Hepatocyte (in vitro differentiated cells): ENCODE results near the gene FAM241A. TPM values are rescaled to one million over a fixed set of nuclear protein-coding genes. Genes with fewer than 3 reads are reported as not detected.
"Not testable (repeated sequence)": the region's sequence is repeated elsewhere in the genome, so short reads cannot be mapped to it uniquely, and the experiment has no call there.

ENCODE experiments used
- DNase-seq: peaks from one replicate; pipeline ENCODE4 v3.0.0-alpha.2; 2016; ENCODE audit warnings: low spot score
- H2AFZ ChIP-seq: fragments of 200-600 bp; sonication (generic); 2 replicates; pipeline ENCODE4 v1.6.0; 2016; ENCODE audit warnings: antibody characterized with exemption, mild to moderate bottlenecking
- H3K27ac ChIP-seq: fragments of 200-600 bp; sonication (generic); 2 replicates; pipeline ENCODE4 v1.5.1; 2016; ENCODE audit warnings: mild to moderate bottlenecking
- H3K27me3 ChIP-seq: fragments of 200-600 bp; sonication (generic); 2 replicates; pipeline ENCODE4 v1.6.1; 2016
- H3K36me3 ChIP-seq: fragments of 200-600 bp; sonication (generic); replicated peaks from 2 replicates; pipeline ENCODE4 v1.5.1; 2016; ENCODE audit warnings: low read depth; ENCODE audit not compliant: insufficient read depth
- H3K4me1 ChIP-seq: fragments of 200-600 bp; sonication (generic); 2 replicates; pipeline ENCODE4 v1.5.1; 2016; ENCODE audit warnings: mild to moderate bottlenecking, moderate library complexity; ENCODE audit not compliant: insufficient read depth
- H3K4me2 ChIP-seq: fragments of 200-600 bp; sonication (generic); 2 replicates; pipeline ENCODE4 v1.6.0; 2016
- H3K4me3 ChIP-seq: fragments of 200-600 bp; sonication (generic); 2 replicates; pipeline ENCODE4 v1.5.1; 2016; ENCODE audit warnings: mild to moderate bottlenecking
- H3K79me2 ChIP-seq: fragments of 200-600 bp; sonication (generic); 2 replicates; pipeline ENCODE4 v1.6.0; 2017; ENCODE audit warnings: mild to moderate bottlenecking
- H3K9me2 ChIP-seq: fragments of 200-600 bp; sonication (generic); replicated peaks from 2 replicates; pipeline ENCODE4 v1.6.0; 2017; ENCODE audit warnings: mild to moderate bottlenecking; ENCODE audit not compliant: insufficient read depth
- H3K9me3 ChIP-seq: fragments of 200-600 bp; sonication (generic); 2 replicates; pipeline ENCODE4 v1.5.1; 2016; ENCODE audit warnings: low read depth, mild to moderate bottlenecking
- H4K20me1 ChIP-seq: fragments of 200-600 bp; sonication (generic); 2 replicates; pipeline ENCODE4 v1.6.0; 2016; ENCODE audit warnings: mild to moderate bottlenecking; ENCODE audit not compliant: insufficient read depth, poor library complexity, severe bottlenecking
- EZH2 ChIP-seq: fragments of 200-600 bp; sonication (generic); IDR thresholded peaks from 2 replicates; pipeline ENCODE4 v1.6.1; 2016; ENCODE audit warnings: antibody characterized with exemption, mild to moderate bottlenecking, borderline replicate concordance
- EZH2phosphoT487 ChIP-seq: fragments of 200-600 bp; sonication (generic); IDR thresholded peaks from one replicate; pipeline ENCODE4 v1.6.1; 2018; ENCODE audit warnings: antibody characterized with exemption, mild to moderate bottlenecking, low read depth, moderate library complexity; ENCODE audit not compliant: unreplicated experiment, severe bottlenecking
- WGBS: methylation state at CpG from one replicate; pipeline ENCODE4 v1.1.6; 2016; ENCODE audit warnings: low lambda C conversion rate; ENCODE audit errors: missing lambda C conversion rate; 5-methylcytosine and 5-hydroxymethylcytosine counted together
- polyA plus RNA-seq: library from polyadenylated mRNA; unstranded; fragments of >200 nt; fragmentation: Nextera tagmentation; extraction: Ambion mirVana; gene quantifications from 2 replicates; pipeline ENCODE4 v1.2.1, GENCODE V29; 2016
- total RNA-seq: library from RNA; depleted of rRNA; stranded (reverse); fragments of >200 nt; gene quantifications from 2 replicates; pipeline ENCODE4 v1.2.3, GENCODE V29; 2014
- TF ChIP-seq, protein P1 (sequence below): fragments of 200-600 bp; sonication (generic); IDR thresholded peaks from 2 replicates; pipeline ENCODE4 v1.5.1; 2016; ENCODE audit warnings: antibody characterized with exemption, mild to moderate bottlenecking; ENCODE audit not compliant: poor library complexity

The FAM241A gene
- total and polyA plus RNA-seq, 2 experiments from 2014 or later: 2.3 to 3.2 TPM

- no peaks in the 10 kb centered on the region for H3K9me2 ChIP-seq
- H3K36me3 ChIP-seq: no peaks in the 10 kb centered on the region
- H2AFZ ChIP-seq: no peak overlapping the region
- 86% methylated on average over 1 of the region's 1 CpG for WGBS
- H3K27ac ChIP-seq: no peak overlapping the region
- no peaks in the 10 kb centered on the region for H3K79me2 ChIP-seq
- H3K4me3 ChIP-seq: no peak overlapping the region
- H3K4me1 ChIP-seq: peaks cover 23% of the 10 kb centered on the region
- no peaks in the 10 kb centered on the region for H4K20me1 ChIP-seq
- H3K4me2 ChIP-seq: no peak overlapping the region
- TF ChIP-seq, protein P1, sequence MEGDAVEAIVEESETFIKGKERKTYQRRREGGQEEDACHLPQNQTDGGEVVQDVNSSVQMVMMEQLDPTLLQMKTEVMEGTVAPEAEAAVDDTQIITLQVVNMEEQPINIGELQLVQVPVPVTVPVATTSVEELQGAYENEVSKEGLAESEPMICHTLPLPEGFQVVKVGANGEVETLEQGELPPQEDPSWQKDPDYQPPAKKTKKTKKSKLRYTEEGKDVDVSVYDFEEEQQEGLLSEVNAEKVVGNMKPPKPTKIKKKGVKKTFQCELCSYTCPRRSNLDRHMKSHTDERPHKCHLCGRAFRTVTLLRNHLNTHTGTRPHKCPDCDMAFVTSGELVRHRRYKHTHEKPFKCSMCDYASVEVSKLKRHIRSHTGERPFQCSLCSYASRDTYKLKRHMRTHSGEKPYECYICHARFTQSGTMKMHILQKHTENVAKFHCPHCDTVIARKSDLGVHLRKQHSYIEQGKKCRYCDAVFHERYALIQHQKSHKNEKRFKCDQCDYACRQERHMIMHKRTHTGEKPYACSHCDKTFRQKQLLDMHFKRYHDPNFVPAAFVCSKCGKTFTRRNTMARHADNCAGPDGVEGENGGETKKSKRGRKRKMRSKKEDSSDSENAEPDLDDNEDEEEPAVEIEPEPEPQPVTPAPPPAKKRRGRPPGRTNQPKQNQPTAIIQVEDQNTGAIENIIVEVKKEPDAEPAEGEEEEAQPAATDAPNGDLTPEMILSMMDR: no peak
- no peak for TF ChIP-seq EZH2
- TF ChIP-seq EZH2phosphoT487: no peak
- no peaks in the 10 kb centered on the region for H3K9me3 ChIP-seq
- no peak for DNase-seq
- H3K27me3 ChIP-seq: no peaks in the 10 kb centered on the region
Observed at GRCh38 chr4:112110059-112110425, 35.2 kb upstream of the FAM241A start.

GRCh38 chr4:112111306-112111705 lies 33.9 kb upstream of the FAM241A start:
- 92% methylated on average over 1 of the region's 1 CpG for WGBS

GRCh38 chr4:112112095-112112494 lies 33.2 kb upstream of the FAM241A start:
- peak overlapping the region; percentile 94 for H3K27ac ChIP-seq

More at GRCh38 chr4:112111306-112111705, 33.9 kb upstream of the FAM241A start:
- Histone ChIP-seq H3K4me1 (peaks cover 23% of the 10 kb centered on the region), H3K9me2 (no peaks in the 10 kb centered on the region), H3K79me2 (no peaks in the 10 kb centered on the region), H3K27ac (peak overlapping the region; percentile 94), H2AFZ (no peak overlapping the region), H4K20me1 (no peaks in the 10 kb centered on the region), H3K9me3 (no peaks in the 10 kb centered on the region), H3K4me3 (no peak overlapping the region), H3K4me2 (no peak overlapping the region), H3K27me3 (no peaks in the 10 kb centered on the region), H3K36me3 (no peaks in the 10 kb centered on the region)
- no peak for DNase-seq
- TF ChIP-seq EZH2phosphoT487 (no peak), EZH2 (no peak)
- TF ChIP-seq, protein P1: no peak

GRCh38 chr4:112112590-112113170 lies 32.6 kb upstream of the FAM241A start:
- DNase-seq: no peak
- peak overlapping the region; percentile 29 for H2AFZ ChIP-seq
- WGBS: 62% methylated on average over 2 of the region's 2 CpGs

More at GRCh38 chr4:112112095-112112494, 33.2 kb upstream of the FAM241A start:
- H3K9me2 ChIP-seq, DNase-seq, H3K4me3 ChIP-seq, H3K36me3 ChIP-seq, H3K79me2 ChIP-seq, H3K9me3 ChIP-seq, H3K4me2 ChIP-seq, H4K20me1 ChIP-seq, H3K27me3 ChIP-seq: not testable (repeated sequence)
- peaks cover 23% of the 10 kb centered on the region for H3K4me1 ChIP-seq
- 84% methylated on average over 7 of the region's 7 CpGs for WGBS
- H2AFZ ChIP-seq: peak overlapping the region; percentile 29

More at GRCh38 chr4:112112590-112113170, 32.6 kb upstream of the FAM241A start:
- no peak for TF ChIP-seq EZH2phosphoT487
- TF ChIP-seq, protein P1: no peak
- TF ChIP-seq EZH2: no peak
- peak overlapping the region; percentile 51 for H3K4me2 ChIP-seq
- H3K27me3 ChIP-seq: no peaks in the 10 kb centered on the region
- H3K9me3 ChIP-seq: no peaks in the 10 kb centered on the region
- no peaks in the 10 kb centered on the region for H3K36me3 ChIP-seq
- H3K4me3 ChIP-seq: no peak overlapping the region
- no peaks in the 10 kb centered on the region for H3K79me2 ChIP-seq
- H3K4me1 ChIP-seq: peaks cover 23% of the 10 kb centered on the region
- peak overlapping the region; percentile 94 for H3K27ac ChIP-seq
- H3K9me2 ChIP-seq: no peaks in the 10 kb centered on the region
- H4K20me1 ChIP-seq: no peaks in the 10 kb centered on the region
